HT1080 (cell line): Measurements from ENCODE around the gene SIGLEC9. TPM values are rescaled to one million over a fixed set of nuclear protein-coding genes. Genes with fewer than 3 reads are reported as not detected.

Experiments used
- DNase-seq: peaks from one replicate; pipeline ENCODE4 v3.0.0-alpha.2; 2015; ENCODE audit warnings: low read depth
- polyA plus RNA-seq, 2 experiments: library from polyadenylated mRNA; depleted of rRNA; stranded (reverse); fragments of >200 nt; gene quantifications; 2 replicates each; pipeline ENCODE4 v1.2.3, GENCODE V29; 2015
- total RNA-seq: library from RNA; depleted of rRNA; stranded (reverse); fragments of >200 nt; shearing (Covaris generic); gene quantifications from 2 replicates; pipeline ENCODE4 v1.2.3, GENCODE V29; 2014; rRNA removed

Gene SIGLEC9
- total RNA-seq = 0.67 and 1.4 TPM in 2 replicates
- 0.31 and 0.66 TPM in 2 replicates for polyA plus RNA-seq (2015; cell fraction: cytosol; rRNA removed)
- 0.80 and 1.3 TPM in 2 replicates for polyA plus RNA-seq (2015; cell fraction: nucleus; rRNA removed)

GRCh38 chr19:51124729-51125128 lies at the start of gene SIGLEC9:
Gene SIGLEC9, plus strand, starts transcription at chr19:51124906. Its CDS starts 69 bp downstream, at chr19:51124975.
- no peak for DNase-seq

GRCh38 chr19:51075998-51076397 lies 48.7 kb upstream of the SIGLEC9 start:
- DNase-seq = no peak

GRCh38 chr19:51076631-51077213 lies 48.0 kb upstream of the SIGLEC9 start:
- DNase-seq = no peak

GRCh38 chr19:51078104-51078503 lies 46.6 kb upstream of the SIGLEC9 start:
- no peak for DNase-seq

GRCh38 chr19:51078731-51079130 lies 46.0 kb upstream of the SIGLEC9 start:
- no peak for DNase-seq

GRCh38 chr19:51079481-51080110 lies 45.1 kb upstream of the SIGLEC9 start:
- no peak for DNase-seq

GRCh38 chr19:51081476-51081875 lies 43.2 kb upstream of the SIGLEC9 start:
- no peak for DNase-seq

- DNase-seq = no peak
Observed at GRCh38 chr19:51082611-51083010, 42.1 kb upstream of the SIGLEC9 start, which contains the start of gene KLK14. Gene KLK14, minus strand, starts transcription at chr19:51082887. Its CDS starts 273 bp downstream, at chr19:51082614.

- DNase-seq = no peak
Observed at GRCh38 chr19:51083181-51083580, 41.5 kb upstream of the SIGLEC9 start.

- DNase-seq = no peak
Observed at GRCh38 chr19:51083783-51084182, 40.9 kb upstream of the SIGLEC9 start.

- no peak for DNase-seq
Observed at GRCh38 chr19:51084505-51084904, 40.2 kb upstream of the SIGLEC9 start.

GRCh38 chr19:51086153-51086850 lies 38.4 kb upstream of the SIGLEC9 start:
- DNase-seq = no peak

- DNase-seq = no peak
Observed at GRCh38 chr19:51089786-51090185, 34.9 kb upstream of the SIGLEC9 start.

GRCh38 chr19:51090471-51090870 lies 34.2 kb upstream of the SIGLEC9 start:
- DNase-seq = peak; percentile 20

GRCh38 chr19:51091126-51091525 lies 33.6 kb upstream of the SIGLEC9 start:
- no peak for DNase-seq

- no peak for DNase-seq
Observed at GRCh38 chr19:51091895-51092873, 32.5 kb upstream of the SIGLEC9 start.

- no peak for DNase-seq
Observed at GRCh38 chr19:51093101-51093500, 31.6 kb upstream of the SIGLEC9 start.

GRCh38 chr19:51093510-51094345 lies 31.0 kb upstream of the SIGLEC9 start:
- DNase-seq = peak; percentile 21

GRCh38 chr19:51094696-51095279 lies 29.9 kb upstream of the SIGLEC9 start:
- no peak for DNase-seq
